Fibroblast of upper back skin (primary cell): ENCODE measurements around the gene TNS1.

Experiments
- DNase-seq: peaks from one replicate; pipeline ENCODE4 v3.0.0-alpha.2; 2013

The TNS1 gene

DNA sequence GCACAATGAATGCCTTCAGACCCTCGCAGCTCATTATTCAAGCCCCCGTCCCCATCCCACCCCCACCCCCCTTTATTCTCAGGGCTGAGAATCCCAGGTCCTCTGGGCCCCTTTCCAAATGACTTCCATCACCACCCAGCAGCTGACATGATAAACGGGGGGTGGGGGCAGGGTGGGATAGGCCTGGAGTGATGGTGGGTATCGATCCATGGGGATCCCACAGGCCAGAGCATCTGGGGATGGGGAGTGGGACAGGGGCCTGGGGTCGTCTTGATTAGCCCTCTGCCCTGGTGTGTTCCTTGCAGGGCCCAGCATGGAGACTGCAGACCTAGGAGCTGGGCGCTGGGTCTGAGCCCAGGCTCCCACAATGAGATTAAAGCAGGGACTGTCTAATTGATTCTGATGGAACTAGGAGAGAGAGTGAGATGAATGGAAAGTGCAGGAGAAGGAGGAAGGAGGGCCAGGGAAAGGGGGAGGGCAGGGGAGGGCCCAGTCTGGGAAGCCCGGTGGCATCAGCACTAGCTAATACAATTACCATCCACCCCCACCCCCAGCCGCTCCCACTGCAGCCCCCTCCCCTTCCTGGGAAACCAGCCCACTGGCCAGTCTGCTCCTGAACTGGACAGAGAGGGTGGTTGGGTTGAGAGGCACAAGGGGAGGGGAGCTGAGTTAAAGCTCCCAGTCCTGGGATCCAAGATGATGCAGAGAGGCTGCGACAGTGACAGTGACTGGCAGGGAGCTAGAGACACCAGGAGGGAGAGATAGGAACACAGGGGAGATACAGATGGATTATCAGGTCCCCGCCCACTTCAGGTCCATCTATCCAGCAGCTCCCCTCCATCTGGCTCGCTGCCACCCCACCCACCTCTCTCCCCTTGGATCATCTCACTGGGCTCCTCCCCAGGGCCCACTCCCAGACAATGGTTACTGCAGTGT lies 13.1 kb upstream of the TNS1 start:
- DNase-seq, result no peak

DNA sequence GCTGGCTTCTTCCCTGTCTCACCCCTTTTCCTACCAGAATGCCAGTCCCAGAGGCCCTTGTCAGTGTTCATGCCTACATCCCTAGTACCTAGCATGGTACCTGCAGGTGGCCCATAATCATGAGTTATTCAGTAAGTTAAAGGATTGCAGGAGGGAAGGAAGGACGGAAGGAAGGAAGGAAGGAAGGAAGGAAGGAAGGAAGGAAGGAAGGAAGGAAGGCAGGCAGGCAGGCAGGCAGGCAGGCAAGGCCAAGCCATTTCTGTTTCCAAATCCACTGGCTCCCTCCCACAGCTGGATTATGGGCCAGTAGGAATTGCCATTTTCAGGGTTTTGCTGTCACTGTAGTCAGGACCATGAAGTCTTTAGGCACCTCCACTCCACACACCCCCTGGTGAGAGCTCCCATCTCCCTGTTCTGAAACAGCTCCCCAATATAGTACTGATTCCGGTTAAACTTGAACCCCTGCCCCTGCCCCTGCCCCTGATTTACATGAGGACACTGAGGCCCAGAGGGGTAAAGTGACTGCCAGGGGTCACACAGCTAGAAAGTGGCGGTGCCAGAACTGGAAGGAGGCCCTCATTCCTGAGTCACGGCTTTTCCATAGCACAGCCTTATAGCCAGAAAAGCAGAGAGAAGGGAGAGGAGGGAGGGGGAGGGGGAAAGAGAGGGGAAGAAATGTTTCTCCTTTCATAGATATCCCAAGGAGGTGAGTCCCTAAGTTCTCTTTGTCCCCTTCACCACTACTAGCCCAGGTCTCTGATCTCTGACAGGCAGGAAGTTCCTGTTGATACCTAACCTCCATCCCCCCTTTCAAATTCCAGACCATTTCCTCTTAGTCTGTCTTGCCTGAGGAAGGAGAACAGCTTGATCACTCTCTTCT lies 12.2 kb upstream of the TNS1 start:
- DNase-seq, result no peak

DNA sequence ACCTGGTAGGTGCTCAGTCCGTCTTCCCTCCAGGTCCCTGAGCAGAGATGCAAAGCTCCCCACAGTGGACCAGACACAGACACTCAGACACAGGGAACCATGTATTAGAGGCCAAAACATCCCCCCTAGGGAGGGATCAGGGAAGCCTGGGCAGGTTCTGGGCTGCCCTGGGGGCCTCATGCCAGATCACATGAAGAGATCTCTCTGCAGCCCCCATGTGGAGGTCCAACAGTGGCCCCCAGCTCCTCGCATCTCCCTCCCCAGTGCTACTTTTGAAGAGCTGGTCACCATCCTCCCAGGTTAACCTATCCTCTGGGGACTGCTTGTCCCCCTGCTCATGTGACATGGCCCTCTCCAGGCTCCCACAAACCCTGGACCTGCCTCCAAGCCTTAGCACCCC lies 10.5 kb upstream of the TNS1 start:
- no peak for DNase-seq

DNA sequence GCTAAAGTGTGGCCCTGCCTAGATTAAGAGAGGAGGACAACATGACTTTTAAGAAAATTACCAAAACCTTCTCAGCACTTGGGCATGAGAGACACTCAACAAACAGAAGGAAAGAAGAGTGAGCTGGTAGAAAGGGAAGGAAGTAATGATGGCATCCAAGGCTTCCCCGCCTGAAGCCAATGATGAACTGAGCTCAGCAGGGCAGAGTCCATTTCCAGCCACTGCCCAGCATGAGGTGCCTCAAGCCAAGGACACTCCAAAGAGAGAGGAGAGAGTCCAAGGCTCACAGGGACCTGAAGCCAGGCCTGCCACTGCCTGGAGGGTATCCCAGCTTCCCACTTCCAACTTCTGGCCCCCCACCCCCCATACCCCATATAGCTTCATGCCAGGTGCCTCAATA lies 9.5 kb upstream of the TNS1 start:
- DNase-seq, result no peak

DNA sequence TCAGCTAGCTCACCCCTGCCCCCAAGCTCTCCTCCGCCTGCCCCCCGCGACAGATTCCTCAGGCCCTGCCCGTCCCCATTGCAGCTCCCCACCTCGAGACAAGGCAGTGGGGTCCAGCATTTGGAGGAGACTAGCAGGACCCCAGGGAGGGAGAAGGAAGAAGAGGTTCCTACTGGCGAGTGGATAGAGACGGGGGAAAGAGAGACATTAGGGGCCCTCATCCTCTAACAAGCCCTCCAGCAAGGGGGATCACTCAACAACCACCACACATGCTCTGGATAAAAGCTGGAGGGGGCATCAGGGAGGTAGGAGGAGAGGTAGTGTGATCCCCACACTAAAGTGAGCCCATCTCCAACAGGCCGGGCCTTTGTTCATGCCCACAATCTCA lies 8.9 kb upstream of the TNS1 start:
- DNase-seq, result no peak

DNA sequence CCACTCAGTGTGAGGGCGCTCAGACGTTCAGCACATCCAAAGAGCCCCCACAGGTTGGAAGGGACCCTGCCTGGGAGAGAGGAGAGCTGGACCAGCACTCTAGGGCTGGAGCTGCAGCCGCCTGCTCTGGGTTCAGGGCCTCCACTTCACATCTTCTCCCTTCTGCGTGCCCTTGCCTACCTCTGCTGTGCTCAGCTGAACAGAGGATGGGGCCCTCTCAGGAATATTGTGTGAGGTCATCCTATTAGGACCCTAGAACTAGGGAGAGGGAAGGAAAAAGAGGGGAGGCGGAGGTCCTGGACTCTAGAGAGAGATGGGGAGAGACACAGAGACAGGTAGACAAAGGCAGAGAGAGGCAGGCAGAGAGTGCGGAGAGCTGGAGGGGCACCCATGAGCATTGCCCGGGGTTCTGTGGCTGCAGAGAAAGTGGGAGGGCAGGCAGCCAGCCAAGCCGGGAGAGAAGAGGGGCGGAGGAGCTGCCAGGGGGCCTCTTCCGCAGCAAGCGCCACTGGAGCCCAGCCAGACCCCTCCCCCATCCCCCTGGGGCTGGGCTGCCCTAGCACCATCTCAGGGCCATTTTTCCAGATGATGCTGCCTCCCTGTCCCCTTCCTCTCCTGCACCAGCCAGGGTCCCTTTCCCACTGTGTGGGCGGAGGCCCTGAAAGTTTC lies 8.3 kb upstream of the TNS1 start:
- no peak for DNase-seq

DNA sequence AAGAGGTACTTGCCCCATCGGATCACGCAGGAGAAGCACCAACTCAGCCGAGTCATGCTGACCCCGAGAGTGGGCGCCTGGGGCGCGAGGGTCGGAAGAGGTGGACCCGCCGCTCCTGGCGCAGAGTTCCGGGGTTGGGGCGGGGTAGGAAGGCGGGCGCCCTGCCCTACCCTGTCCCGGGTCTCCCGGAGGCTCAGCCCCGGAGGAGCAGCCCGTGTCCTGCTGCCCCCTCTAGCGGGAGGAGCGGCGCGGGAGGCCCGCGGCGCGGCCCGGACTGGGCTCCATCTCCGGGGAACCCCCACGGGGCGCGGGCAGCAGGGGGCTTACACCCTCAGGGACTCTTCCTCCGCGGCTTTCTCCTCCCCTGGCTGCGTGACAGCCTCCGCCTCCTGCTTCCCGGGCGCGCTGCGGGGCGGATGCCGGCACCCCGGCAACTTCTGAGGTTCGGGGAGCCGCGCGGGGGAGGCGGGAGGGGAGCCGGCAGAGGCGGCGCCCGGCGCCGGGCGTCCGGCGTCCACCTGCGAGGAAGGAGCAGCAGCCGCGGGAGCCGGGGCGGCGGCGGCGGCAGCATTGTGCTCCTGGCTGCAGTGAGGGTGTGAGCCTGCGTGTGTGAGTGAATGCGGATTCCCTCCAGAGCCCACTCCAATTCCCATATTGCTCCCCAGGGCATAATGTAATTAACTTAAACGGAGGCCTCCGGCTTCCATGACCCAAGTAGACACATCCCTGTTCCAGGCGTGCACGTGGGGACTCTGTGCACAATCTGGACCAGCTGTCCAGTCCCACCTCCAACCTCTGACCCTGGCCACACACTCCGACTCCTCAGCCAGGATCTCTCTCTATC lies 7.6 kb upstream of the TNS1 start:
- DNase-seq, result peak; percentile 58

DNA sequence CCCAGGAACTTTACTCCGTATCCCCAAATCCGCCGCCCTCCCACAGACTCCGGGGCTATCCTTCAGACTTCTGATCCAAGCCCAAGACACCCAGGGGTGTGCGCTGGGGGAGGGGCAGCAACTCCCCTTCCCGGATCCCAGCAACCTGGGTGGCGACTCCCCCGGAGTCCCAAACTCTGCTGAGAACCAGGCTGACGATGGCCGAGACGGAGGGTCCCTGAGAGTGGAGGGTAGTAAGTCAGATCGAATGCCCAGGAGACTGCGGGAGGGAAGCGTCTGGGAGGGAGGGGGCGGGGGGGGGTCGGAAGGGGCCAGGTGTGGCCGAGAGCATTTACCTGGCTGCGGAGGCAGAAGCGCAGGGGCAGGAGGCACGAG lies 7.0 kb upstream of the TNS1 start:
- DNase-seq, result no peak

DNA sequence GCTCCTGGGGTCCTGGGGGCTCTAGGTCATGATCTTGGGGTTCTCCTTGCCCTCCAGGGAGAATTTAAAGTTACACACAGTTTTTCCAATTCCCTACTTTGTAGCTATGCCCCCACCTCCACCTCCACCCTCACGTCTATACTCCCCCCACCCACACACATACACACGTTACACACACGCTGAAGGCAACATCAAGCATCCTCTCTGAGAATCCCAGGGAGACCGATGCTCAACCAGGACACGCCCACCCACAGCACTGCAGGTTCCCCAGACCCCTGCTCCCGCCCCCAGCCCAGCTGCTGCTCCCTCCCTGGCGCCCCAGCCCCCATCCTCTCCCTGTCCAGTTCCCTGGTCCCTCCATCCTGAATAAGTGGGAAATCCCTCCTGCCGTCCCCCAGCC lies 6.4 kb upstream of the TNS1 start:
- DNase-seq, result no peak

DNA sequence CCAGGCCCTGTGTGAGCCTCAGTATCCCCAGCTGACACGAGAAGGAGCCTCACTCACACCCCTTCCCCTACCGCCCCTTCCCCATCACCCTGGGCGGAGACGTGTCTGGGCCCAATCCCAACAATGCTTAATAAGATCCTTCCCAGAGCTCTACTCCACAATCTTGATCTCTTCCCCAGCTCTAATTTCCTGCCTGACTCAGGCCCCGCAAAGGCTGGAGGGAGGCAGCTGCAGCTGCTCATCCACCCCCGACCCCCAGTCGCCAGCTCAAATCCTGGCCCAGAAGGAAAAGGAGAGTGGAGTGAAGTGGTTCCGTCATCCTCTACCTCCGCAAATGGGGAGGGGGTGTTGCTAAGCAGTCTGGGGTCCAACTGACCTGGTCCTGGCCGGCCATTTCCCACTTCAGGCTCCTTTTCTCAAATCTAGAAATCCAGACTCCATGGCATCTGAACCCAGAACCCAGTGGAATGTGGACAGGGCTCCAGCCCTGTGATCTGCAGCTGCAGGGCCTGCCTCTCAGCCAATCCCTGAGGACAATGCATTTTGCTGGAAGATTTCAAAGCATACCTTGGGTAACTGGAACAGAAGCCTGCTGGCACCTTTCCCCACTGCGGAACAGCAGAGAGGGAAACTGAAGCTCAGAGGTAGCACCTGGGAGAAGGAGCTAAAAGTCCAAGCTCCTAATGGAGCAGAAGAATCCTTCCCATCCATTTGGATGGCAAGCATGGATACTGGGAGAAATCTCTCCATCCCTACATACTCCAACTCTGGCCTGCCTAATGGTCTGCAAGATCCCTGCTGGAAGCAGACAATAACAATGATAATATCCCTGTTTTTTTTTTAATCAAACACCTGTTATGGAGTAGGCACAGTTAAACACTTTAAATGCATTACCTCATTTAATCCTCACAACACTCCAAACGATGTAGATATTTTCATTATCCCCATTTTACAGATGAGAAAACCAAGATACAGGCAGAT lies 5.6 kb upstream of the TNS1 start:
- peak; percentile 63 for DNase-seq

DNA sequence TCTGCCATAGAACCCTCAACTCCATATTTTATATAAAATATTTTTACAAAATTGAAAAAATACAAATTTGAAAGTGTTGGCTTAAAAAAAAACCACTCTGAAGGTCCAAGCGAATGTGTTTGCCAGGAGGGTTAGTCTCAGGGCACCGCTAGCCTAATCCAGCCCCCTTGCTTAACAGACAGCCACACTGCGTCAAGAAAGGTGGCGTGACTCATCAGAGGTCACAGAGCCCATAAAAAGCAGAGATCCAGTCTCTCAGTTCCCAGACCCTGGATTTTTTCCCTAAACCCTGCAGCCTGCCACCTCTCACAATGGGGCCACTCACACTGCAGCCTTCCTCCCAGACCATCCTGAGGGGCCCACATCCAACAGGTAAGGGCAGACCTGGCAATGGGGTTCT lies 3.9 kb upstream of the TNS1 start:
- no peak for DNase-seq

DNA sequence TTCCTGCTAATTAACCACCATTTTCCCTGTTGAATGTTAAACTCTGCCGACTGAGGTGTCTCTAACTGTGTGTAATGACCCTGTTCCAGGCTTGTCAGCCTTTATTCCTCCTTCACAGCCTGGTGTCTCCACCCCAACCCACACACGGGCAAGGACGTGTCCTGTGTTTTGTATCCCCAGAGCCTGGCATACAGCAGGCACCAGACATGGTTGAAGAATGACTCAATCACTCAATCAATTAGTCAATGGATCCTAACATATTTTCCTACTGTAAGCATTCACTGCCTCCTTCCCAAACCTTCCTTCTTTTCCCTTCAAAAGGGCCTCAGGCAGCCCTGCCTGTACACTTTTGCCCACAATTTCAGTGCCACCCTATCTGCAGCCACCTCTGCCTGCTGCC lies 2.7 kb upstream of the TNS1 start:
- DNase-seq, result no peak

DNA sequence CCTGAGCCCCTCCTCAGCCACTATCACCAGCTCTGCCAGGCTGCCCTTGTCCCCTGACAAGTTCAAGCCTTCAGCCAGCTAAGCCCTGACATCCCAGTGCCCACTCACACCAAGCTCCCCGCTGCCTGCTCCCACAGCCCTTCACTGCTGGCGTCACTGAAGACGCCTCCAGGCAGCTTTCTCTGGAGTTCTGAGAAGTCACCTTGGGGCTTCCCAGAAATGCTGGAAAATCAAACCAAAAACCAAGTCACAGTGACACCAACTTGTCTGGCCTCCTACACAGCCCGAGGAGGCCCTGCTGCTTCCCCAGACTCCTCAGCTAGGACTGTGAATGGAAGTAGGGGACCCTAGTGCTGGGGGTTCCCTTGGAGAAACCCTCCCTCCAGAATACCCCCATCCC lies 2.2 kb upstream of the TNS1 start:
- DNase-seq, result no peak

DNA sequence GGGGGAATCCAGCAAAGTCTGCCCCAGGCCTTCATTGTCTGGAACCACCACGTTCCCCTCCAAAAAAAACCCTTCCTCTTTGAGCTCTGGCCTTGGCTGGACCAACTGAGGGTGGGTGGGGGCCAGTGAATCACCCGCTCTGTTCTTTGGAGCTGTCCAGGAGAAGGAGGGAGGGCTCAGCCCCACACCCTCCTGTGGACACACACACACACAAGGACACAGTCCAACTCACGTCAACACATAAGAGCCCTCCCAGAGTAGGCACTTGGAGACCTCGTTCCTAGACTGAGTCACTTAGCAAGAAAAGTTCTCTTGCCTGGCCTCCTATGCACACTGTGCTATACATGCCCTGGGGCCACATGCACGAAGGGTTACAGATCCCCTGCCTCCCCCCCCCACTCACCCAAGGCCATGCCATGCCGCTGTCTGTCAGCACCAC lies 1.2 kb upstream of the TNS1 start:
- peak; percentile 95 for DNase-seq

DNA sequence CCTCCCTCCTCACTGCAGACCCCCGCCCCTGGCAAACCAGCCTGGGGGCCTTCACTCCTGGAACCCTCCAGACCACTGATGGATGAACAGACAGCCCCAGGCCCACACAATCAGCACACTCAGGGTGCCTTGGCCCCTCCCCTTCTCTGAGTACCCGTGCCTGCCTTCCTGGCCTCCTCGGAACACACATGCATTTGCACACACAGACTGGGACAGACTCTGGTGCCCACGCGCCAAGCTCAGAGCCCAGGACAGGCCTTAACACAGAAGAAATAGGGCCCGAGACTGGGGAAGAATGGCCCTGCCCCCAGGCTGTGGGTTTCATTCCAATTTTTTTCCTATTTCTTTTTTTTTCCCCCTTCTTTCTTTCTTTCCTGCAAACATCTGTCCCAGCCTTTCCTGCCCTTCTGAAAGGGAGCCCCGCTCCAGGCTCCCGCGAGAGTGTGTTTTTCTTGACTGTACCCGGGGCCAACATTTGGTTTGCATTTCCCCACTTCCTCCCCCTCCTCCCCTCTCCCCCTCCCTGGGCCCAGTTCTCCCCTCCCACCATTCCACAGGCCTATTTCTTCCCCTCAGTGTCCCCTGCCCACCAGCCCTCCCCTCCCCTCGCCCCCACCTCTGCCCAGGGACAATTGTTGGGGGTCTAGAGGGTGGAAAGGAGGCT lies 618 bp upstream of the TNS1 start:
- peak; percentile 90 for DNase-seq

DNA sequence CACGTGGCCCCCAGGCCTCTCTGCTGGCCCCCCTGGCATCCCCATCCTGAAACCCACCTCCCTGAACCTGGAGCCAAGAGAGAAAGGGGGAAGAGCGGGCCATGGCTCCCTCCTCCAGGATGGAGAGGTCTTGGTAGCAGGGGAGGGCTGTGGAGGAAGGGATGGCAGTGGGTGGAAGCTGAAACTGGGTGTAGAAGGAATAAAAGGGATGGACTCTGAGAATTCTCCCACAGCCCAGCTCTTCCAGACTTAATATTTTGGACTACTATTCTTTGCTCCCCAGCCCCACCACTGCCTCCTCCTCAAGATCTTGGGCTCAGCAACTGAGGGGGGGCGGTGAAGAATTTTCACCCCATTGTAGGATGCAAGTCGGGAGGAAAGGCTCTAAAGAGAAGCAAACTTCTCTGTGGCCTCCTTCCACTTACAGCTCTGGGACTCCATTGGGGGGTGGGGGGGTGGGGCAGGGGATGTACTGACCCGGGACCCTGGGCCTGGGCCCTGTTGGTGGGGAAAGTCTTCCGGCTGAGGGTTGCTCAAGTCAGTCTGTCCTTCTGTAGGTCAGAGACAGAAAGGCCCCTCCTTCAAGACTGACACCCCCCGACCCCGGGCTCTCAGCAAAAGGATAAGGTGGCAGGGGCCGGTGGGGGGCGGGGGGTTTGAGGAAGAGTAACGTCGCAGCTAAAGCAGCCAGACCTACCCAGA lies 501 bp downstream of the TNS1 start:
- DNase-seq, result no peak

DNA sequence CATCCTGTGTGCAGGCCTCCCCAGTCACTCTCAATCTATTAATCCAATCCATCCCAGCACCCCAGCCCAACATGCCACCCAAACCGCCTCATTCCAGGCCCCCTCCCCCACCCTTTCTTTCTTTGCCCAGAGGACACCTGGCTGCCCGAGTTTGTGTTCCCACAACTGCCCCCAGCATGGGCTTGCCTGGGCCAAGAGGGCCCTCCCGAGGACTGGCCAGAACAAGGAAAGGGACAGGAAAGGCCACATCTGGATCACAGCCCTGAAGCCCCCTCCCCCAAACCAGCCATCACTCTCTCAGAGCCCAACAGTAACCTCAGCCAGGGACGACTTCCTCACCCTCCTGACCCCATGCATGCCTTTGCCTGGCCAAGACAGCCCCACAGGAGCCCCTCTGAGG lies 1.2 kb downstream of the TNS1 start:
- DNase-seq, result peak; percentile 46

DNA sequence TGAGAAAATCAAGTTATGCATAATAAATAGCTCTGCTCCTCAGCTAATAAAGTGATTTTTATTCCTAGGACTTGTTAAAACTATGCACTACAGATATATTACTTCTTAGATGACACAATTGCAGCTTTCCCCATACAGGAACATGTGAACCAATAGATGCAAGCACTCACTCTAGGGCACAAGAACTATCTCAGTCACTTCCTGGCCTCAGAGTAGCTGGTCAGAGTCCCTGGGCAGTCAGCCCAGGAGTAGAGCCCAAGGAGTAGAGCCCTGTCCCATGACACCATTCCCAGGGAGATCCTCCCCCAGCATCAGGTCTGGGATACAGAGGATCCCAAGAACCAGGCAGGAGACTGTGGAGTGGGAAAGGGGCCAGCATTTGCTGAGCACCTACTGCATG lies 2.7 kb downstream of the TNS1 start:
- peak; percentile 71 for DNase-seq

DNA sequence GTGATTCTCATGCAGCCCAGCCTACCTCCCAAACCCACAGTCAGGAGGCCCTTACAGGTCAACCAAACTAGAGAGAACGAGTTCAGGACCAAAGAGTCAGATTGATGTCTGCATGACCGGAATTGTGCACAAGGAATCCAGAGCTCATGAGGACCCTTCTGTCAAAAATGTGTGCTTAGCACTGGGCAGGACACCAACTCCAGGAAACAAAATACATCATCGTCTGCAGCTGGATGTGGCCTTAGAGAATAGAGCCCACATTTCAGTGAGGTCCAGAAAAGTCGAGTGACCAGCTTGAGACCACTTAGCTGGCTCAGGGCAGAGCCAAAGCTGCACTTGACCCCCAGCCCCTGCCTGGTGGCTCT lies 3.2 kb downstream of the TNS1 start:
- DNase-seq, result no peak

DNA sequence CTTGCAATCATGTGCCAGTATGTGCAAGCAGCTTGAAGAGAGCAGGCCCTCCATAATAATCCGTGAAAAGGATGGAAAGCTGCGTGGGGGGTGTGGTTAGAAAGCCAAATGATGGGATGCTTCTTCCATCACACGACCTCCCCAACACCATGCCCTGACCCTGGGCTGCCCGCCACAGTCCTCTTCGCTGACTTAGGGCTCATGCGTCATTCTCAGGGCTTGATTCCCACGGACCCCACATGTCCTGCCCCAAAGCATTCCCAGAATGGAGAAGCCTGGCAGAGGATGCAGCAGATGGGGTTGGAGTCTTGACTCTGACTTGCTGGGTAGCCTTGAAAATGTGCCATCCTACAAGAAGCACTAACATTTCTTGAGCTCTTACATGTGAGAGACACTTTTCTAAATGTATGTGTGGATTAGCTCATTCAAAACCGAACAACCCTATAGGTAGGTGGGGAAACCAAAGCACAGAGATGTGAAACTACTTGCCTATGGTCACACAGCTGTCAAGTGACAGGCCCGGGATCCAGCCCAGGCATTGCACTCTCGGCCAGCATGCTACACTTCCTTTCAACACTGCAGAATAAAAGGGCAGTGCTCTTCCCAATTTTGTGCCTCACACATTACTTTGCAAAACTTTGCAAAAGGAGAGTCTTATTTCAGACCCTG lies 3.7 kb downstream of the TNS1 start:
- DNase-seq, result no peak
